A673 (cell line): Measurements from ENCODE around the gene SINHCAF. TPM values are rescaled to one million over a fixed set of nuclear protein-coding genes. Genes with fewer than 3 reads are reported as not detected.

Source experiments
- BruUV-seq: library from RNA; stranded (reverse); fragments of 400-500 nt; replicated peaks from 2 replicates; lab custom pipeline; 2021; lab: Mats Ljungman, UMichigan
- CTCF ChIA-PET: fragments of 300-600 bp; sonication (Branson Sonifier 250); formaldehyde crosslinking; loops from one replicate; lab custom pipeline; 2022; ENCODE audit warnings: antibody characterized with exemption; lab: Charles Lee
- POLR2A ChIA-PET: fragments of 300-600 bp; sonication (Branson Sonifier 250); formaldehyde crosslinking; loops from one replicate; lab custom pipeline; 2022; ENCODE audit warnings: antibody characterized with exemption; ENCODE audit not compliant: low non-redundant PET; lab: Charles Lee
- DNase-seq: peaks from one replicate; pipeline ENCODE4 v3.0.0-alpha.2; 2015; ENCODE audit warnings: low spot score
- H3K27ac ChIP-seq: fragments of 200-600 bp; sonication (generic); 2 replicates; pipeline ENCODE4 v1.5.1; 2016; ENCODE audit warnings: mixed run types, low read depth, mild to moderate bottlenecking, mixed read lengths, antibody characterized with exemption, low read length; ENCODE audit not compliant: poor library complexity, severe bottlenecking
- H3K27me3 ChIP-seq: fragments of 200-600 bp; sonication (generic); replicated peaks from 2 replicates; pipeline ENCODE4 v1.6.1; 2017; ENCODE audit warnings: mixed run types, low read depth, mild to moderate bottlenecking, mixed read lengths, antibody characterized with exemption, low read length; ENCODE audit not compliant: insufficient read depth, poor library complexity
- H3K36me3 ChIP-seq: fragments of 200-600 bp; sonication (generic); 2 replicates; pipeline ENCODE4 v1.6.1; 2016; ENCODE audit warnings: mixed run types, mild to moderate bottlenecking, mixed read lengths, antibody characterized with exemption, low read length; ENCODE audit not compliant: insufficient read depth, poor library complexity, severe bottlenecking
- H3K4me1 ChIP-seq: fragments of 200-600 bp; sonication (generic); 2 replicates; pipeline ENCODE4 v1.6.1; 2017; ENCODE audit warnings: mixed run types, mild to moderate bottlenecking, mixed read lengths, antibody characterized with exemption, low read length; ENCODE audit not compliant: insufficient read depth, poor library complexity, severe bottlenecking
- H3K4me3 ChIP-seq: fragments of 200-600 bp; sonication (generic); 2 replicates; pipeline ENCODE4 v1.5.1; 2016; ENCODE audit warnings: low read depth, mixed run types, mild to moderate bottlenecking, mixed read lengths, low read length; ENCODE audit not compliant: poor library complexity, severe bottlenecking
- H3K9me3 ChIP-seq: fragments of 200-600 bp; sonication (generic); 2 replicates; pipeline ENCODE4 v1.6.1; 2016; ENCODE audit warnings: mixed run types, low read depth, mild to moderate bottlenecking, mixed read lengths, antibody characterized with exemption, low read length; ENCODE audit not compliant: poor library complexity, severe bottlenecking
- EZH2 ChIP-seq: fragments of 200-600 bp; sonication (generic); IDR thresholded peaks from 2 replicates; pipeline ENCODE4 v1.6.1; 2017; ENCODE audit warnings: borderline replicate concordance, low read depth, mild to moderate bottlenecking, mixed read lengths, antibody characterized with exemption, low read length; ENCODE audit not compliant: poor library complexity, severe bottlenecking
- intact Hi-C: fragments of 100-400 bp; cut with micrococcal nuclease; formaldehyde crosslinking; loops from one replicate; pipeline ENCODE4 v1.10.0; 2022; ENCODE audit not compliant: unreplicated experiment
- total RNA-seq: library from RNA; stranded (reverse); gene quantifications from 2 replicates; pipeline ENCODE4 v1.2.3, GENCODE V29; 2021
- TF ChIP-seq, protein P1 (sequence below): fragments of 300-800, 200-600 bp; sonication (generic); conservative IDR thresholded peaks from 2 replicates; pipeline ENCODE4 v1.5.1; 2017; ENCODE audit warnings: low read depth, mild to moderate bottlenecking, antibody characterized with exemption, low read length, moderate library complexity, mixed read lengths

Gene SINHCAF
- total RNA-seq, 1 experiment from 2014 or later: 137 TPM

DNA sequence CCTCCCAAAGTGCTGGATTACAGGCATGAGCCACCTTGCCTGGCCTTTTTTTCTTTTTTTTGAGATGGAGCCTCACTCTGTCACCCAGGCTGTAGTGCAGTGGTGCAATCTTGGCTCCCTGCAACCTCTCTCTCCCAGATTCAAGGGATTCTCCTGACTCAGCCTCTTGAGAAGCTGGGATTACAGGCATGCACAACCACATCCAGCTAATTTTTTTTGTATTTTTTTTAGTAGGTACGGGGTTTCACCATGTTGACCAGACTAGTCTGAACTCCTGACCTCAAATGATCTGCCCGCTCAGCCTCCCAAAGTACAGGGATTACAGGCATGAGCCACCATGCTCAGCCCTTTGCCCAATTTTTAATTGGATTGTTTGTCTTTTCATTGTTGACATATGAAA is 58.0 kb downstream of the SINHCAF start:
- BruUV-seq: no TSS peak
- H3K4me1 ChIP-seq: no peaks in the 10 kb centered on the region
- H3K27ac ChIP-seq: no peak overlapping the region
- intact Hi-C loops: no loop called here
- H3K4me3 ChIP-seq: no peak overlapping the region
- no peaks in the 10 kb centered on the region for H3K36me3 ChIP-seq
- CTCF ChIA-PET: interaction anchor here (0.7 kb wide), 1 partner anchor 38 kb away, joined by 4 read pairs; no protein-coding TSS in a partner anchor
- TF ChIP-seq EZH2: no peak
- TF ChIP-seq, protein P1, sequence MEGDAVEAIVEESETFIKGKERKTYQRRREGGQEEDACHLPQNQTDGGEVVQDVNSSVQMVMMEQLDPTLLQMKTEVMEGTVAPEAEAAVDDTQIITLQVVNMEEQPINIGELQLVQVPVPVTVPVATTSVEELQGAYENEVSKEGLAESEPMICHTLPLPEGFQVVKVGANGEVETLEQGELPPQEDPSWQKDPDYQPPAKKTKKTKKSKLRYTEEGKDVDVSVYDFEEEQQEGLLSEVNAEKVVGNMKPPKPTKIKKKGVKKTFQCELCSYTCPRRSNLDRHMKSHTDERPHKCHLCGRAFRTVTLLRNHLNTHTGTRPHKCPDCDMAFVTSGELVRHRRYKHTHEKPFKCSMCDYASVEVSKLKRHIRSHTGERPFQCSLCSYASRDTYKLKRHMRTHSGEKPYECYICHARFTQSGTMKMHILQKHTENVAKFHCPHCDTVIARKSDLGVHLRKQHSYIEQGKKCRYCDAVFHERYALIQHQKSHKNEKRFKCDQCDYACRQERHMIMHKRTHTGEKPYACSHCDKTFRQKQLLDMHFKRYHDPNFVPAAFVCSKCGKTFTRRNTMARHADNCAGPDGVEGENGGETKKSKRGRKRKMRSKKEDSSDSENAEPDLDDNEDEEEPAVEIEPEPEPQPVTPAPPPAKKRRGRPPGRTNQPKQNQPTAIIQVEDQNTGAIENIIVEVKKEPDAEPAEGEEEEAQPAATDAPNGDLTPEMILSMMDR: no peak
- DNase-seq: no peak
- POLR2A ChIA-PET: no interaction called here
- H3K9me3 ChIP-seq: no peaks in the 10 kb centered on the region
- H3K27me3 ChIP-seq: no peaks in the 10 kb centered on the region

DNA sequence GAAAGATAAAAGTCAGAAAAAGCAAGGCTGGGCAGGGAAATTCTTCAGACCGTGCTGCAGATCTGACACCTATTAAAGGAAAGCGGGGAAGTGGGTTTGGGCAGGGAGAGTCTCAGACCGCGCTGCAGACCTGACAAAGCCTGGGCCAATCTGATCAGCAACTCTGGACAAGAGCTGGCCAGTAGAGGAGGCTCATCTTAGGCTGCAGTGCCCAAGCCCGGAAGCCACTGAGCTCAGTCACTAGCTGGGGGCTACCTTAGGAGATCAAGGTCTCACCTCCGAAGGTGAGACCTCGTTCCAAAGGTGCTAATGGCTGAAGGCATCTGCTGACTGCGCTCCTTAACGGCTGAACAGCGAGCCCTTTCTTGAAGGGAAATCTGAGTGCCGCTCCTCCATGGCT is 60.2 kb downstream of the SINHCAF start:
- H3K4me1 ChIP-seq: no peaks in the 10 kb centered on the region
- TF ChIP-seq, protein P1: no peak
- no peak for TF ChIP-seq EZH2
- intact Hi-C loops: no loop called here
- DNase-seq: no peak
- H3K27me3 ChIP-seq: no peaks in the 10 kb centered on the region
- ChIA-PET CTCF (no interaction called here), POLR2A (no interaction called here)
- no peak overlapping the region for H3K27ac ChIP-seq
- H3K4me3 ChIP-seq: no peak overlapping the region
- no TSS peak for BruUV-seq
- H3K9me3 ChIP-seq: no peaks in the 10 kb centered on the region
- no peaks in the 10 kb centered on the region for H3K36me3 ChIP-seq

DNA sequence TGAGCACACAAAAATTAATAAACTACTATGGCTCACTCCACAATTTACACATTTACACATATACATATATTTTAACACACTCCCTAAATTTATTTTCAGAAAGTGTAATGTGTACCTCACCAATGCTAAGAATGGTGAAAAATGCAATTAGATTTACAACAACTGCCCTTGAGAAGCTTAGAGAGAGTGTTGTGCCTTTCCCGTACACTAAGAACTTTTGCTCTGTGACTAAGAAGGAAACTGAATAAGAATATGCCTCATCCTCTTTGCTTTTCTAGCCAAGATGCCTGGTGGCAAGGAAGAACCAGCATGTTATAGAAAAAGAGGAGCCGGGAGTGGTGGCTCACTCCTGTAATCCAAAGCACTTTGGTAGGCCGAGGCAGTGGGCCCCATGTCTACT is 62.3 kb downstream of the SINHCAF start:
- intact Hi-C loops: no loop called here
- ChIA-PET CTCF (no interaction called here), POLR2A (no interaction called here)
- DNase-seq: no peak
- BruUV-seq: no TSS peak
- Histone ChIP-seq H3K36me3 (no peaks in the 10 kb centered on the region), H3K4me1 (no peaks in the 10 kb centered on the region), H3K4me3 (no peak overlapping the region), H3K27ac (no peak overlapping the region), H3K9me3 (no peaks in the 10 kb centered on the region), H3K27me3 (no peaks in the 10 kb centered on the region)
- TF ChIP-seq, protein P1: no peak
- no peak for TF ChIP-seq EZH2
